Ovary (tissue), 9 donors: ENCODE data around the gene TRIM46. TPM values are rescaled to one million over a fixed set of nuclear protein-coding genes. Genes with fewer than 3 reads are reported as not detected.

ENCODE experiments used
- DNase-seq, 5 donors: peaks; one replicate each; pipeline ENCODE4 v3.0.0-alpha.2; 2019 to 2020
- H3K27ac ChIP-seq, 2 donors: fragments of 200-600 bp; one replicate each; pipeline versions ENCODE4 v1.5.1 to v1.8.0; 2019 to 2022
- H3K27me3 ChIP-seq: fragments of 200-600 bp; one replicate; pipeline ENCODE4 v1.8.0; 2022
- H3K36me3 ChIP-seq: fragments of 200-600 bp; sonication (generic); one replicate; pipeline ENCODE4 v1.5.1; 2019
- H3K4me1 ChIP-seq: one replicate; pipeline ENCODE4 v1.8.1; 2013; ENCODE audit warnings: mild to moderate bottlenecking, moderate library complexity; ENCODE audit not compliant: insufficient read depth
- H3K4me3 ChIP-seq: fragments of 200-600 bp; sonication (generic); one replicate; pipeline ENCODE4 v1.5.1; 2017
- H3K9me3 ChIP-seq, 2 donors: fragments of 200-600 bp in 1 of 2; sonication (generic) in 1 of 2; one replicate each; pipeline versions ENCODE4 v1.5.1 to v1.8.1; 2013 to 2019; ENCODE audit warnings: mild to moderate bottlenecking in 1 of 2, moderate library complexity in 1 of 2
- EP300 ChIP-seq: sonication (generic); formaldehyde crosslinking; IDR thresholded peaks from one replicate; pipeline ENCODE4 v1.6.1; 2017; ENCODE audit warnings: antibody characterized with exemption
- POLR2A ChIP-seq: fragments of 450-650 bp; IDR thresholded peaks from one replicate; pipeline ENCODE4 v1.6.1; 2017; ENCODE audit warnings: antibody characterized with exemption, mild to moderate bottlenecking, moderate library complexity
- WGBS, 3 donors: extraction: QIAGEN DNeasy Blood & Tissue Kit in 1 of 3; methylation state at CpG; one replicate each; pipeline versions ENCODE4 v1.1.5 to v1.1.7; 2013 to 2017; 5-methylcytosine and 5-hydroxymethylcytosine counted together
- intact Hi-C, 4 donors: fragments of 100-400 bp; cut with DNase I; formaldehyde crosslinking; loops; one replicate each; pipeline versions ENCODE4 v1.11.0 to v1.15.1; 2022 to 2023
- polyA plus RNA-seq, 2 donors: library from polyadenylated mRNA; stranded (reverse); fragments of 200-250 nt in 1 of 2; fragments of 350-450 nt in 1 of 2; fragmentation: Illumina TruSeq in 1 of 2; extraction: RNeasy Lipid Tissue Mini Kit (QIAGEN cat#74804) in 1 of 2; gene quantifications; one replicate each; pipeline ENCODE4 v1.2.3, GENCODE V29; 2013 to 2014
- total RNA-seq, 7 donors: library from RNA; depleted of rRNA in 2 of 7; stranded (reverse); fragments of >200 nt in 2 of 7; fragmentation: NEBNext Ultra II Directional in 3 of 7; extraction: Animal tissue kit (Norgen Biotek cat#: 25700) in 3 of 7; gene quantifications; one replicate each; pipeline versions ENCODE4 v1.1.0 to v1.2.4, GENCODE V29; 2016 to 2023
- TF ChIP-seq, protein P1 (sequence below), 3 donors: fragments of 450-650 bp in 2 of 3; fragments of 200-600 bp in 1 of 3; IDR thresholded peaks; one replicate each; pipeline versions ENCODE4 v1.5.1 to v1.8.0; 2016 to 2022; ENCODE audit warnings: antibody characterized with exemption in 3 of 3, mild to moderate bottlenecking in 1 of 3
- donor health status: DM: no; HTN: no; CAD: no; lungs with moderate emphysema.
- donor health status: DM: no; HTN: no; CAD: no.
- donor health status: Bipolar disorder and iron deficiency.
- donor health status: DM: yes; HTN: yes; CAD: no.
- donor health status: DM: no; HTN: no; CAD: no.
- donor health status: DM: yes; HTN: yes; CAD: no.

TRIM46 gene
- total and polyA plus RNA-seq, 9 donors: 0.12 to 0.87 (median 0.29) TPM; not detected in 1

DNA sequence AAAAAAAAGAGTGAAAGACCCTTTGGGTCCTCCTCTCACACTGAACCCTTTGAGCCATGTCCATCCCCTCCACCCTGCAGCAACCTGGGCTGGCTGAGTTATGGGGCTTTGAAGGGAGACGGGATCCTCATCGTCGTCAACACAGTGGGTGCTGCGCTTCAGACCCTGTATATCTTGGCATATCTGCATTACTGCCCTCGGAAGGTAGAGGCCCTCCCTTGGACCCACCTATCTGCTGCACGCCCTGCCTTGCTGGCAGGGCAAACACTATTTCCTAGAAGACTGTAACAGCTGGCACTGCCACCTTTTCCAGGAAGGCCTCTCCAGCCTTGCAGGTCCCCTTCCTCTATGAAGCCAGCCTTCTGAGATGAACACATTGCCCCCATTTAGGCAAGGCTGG lies 36.9 kb upstream of the TRIM46 start:
- H3K27ac ChIP-seq: no peak overlapping the region
- no peak for DNase-seq
- no peaks in the 10 kb centered on the region for H3K27me3 ChIP-seq
- peaks cover 6% of the 10 kb centered on the region for H3K4me1 ChIP-seq
- no peaks in the 10 kb centered on the region for H3K36me3 ChIP-seq
- H3K4me3 ChIP-seq: peak overlapping the region; percentile 72
- TF ChIP-seq EP300: no peak
- TF ChIP-seq, protein P1, sequence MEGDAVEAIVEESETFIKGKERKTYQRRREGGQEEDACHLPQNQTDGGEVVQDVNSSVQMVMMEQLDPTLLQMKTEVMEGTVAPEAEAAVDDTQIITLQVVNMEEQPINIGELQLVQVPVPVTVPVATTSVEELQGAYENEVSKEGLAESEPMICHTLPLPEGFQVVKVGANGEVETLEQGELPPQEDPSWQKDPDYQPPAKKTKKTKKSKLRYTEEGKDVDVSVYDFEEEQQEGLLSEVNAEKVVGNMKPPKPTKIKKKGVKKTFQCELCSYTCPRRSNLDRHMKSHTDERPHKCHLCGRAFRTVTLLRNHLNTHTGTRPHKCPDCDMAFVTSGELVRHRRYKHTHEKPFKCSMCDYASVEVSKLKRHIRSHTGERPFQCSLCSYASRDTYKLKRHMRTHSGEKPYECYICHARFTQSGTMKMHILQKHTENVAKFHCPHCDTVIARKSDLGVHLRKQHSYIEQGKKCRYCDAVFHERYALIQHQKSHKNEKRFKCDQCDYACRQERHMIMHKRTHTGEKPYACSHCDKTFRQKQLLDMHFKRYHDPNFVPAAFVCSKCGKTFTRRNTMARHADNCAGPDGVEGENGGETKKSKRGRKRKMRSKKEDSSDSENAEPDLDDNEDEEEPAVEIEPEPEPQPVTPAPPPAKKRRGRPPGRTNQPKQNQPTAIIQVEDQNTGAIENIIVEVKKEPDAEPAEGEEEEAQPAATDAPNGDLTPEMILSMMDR (IDR thresholded peaks at IDR 0.05): no peak
- TF ChIP-seq POLR2A: no peak
- no peaks in the 10 kb centered on the region for H3K9me3 ChIP-seq
- intact Hi-C loops: loop anchor here in 1 of 4 donors (5.0 kb wide), 1 partner anchor 36 kb away; the partner anchor contains the start of genes KRTCAP2 and TRIM46
- 31 to 35% (median 33%) methylated on average over 6 of the region's 6 CpGs for WGBS, 3 donors

DNA sequence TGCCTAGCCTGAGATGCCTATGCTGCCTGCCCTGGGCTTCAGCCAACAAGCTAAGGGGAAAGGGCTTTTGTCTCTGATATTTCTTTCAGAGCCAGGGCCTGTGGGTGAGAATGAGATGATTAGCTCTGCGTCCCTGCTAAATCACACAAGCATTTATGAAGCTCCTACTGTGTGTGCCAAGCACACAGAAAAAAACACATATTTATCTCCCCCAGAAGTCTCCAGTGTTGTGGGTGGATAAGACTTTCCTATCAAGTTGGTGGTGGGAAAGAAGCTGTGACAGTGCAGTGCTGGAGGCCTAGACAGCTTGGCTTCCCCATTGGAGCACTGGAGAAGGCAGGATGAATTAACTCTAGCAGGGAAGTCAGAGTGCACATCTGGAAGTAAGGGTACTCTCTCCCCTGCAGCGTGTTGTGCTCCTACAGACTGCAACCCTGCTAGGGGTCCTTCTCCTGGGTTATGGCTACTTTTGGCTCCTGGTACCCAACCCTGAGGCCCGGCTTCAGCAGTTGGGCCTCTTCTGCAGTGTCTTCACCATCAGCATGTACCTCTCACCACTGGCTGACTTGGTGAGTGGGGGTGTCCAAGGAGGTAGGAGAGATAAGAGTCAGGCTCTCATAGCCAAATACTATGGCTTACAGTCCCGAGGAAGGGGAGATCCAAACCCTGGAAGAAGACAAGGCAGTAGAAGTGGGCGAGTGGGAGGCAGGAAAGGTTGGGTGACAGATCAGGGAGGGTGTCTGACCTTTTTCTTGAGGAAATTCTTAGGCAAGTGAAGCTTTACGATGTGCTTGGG lies 36.3 kb upstream of the TRIM46 start:
- intact Hi-C loops: loop anchor here in 1 of 4 donors (5.0 kb wide), 1 partner anchor 35 kb away; the partner anchor contains the start of genes KRTCAP2 and TRIM46
- Histone ChIP-seq H3K27ac (no peak overlapping the region), H3K9me3 (no peaks in the 10 kb centered on the region), H3K27me3 (no peaks in the 10 kb centered on the region), H3K4me1 (peaks cover 6% of the 10 kb centered on the region), H3K4me3 (no peak overlapping the region), H3K36me3 (no peaks in the 10 kb centered on the region)
- TF ChIP-seq, protein P1 (IDR thresholded peaks at IDR 0.05): no peak
- no peak for TF ChIP-seq POLR2A
- no peak for TF ChIP-seq EP300
- 74 to 82% (median 77%) methylated on average over 6 of the region's 6 CpGs for WGBS, 3 donors
- DNase-seq: no peak

DNA sequence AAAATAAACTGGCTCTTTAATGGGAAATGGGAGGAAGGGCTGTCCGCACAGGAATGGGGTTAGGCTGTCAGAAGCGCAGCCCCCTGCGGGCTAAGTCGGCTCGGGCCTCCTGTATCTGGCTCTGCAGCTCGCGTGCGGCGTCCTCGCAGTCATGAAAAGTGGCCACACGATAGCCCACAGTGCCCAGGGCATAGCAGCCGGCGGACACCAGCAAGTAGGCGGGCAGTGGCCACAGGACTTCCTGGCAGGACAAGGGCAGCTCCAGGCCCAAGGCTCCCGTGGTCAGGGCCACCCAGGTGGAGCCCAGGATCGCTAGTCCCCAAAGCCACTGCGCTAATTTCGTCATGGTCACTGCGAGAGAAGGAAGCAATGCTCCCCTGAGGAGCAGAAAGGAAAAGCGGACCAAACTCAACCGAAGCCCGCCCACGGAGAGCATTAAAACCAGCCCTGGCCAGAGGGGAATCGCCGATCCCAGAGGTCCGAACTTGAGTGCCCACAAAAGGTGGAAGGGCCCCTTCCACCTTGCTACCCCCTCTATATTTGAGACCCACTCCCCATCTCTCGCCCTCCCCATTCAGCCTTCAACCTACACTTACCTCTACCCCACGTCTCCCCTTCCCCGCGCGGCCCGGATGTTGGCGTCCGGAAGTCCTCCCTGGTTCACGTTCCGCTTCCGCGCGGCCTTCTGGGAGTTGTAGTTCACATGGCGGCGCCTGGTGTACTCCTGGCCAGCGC lies 33.6 kb upstream of the TRIM46 start, which contains the start of gene DPM3:
Gene DPM3 (minus strand): TSS at position 637 of the 735 bp plus-strand sequence. CDS start 291 bp downstream, at position 346.
- H3K27ac ChIP-seq: peak within 1 kb of the TSS; percentile 59 to 76
- H3K4me3 ChIP-seq: peak within 1 kb of the TSS; percentile 81
- peaks cover 6% of the 10 kb centered on the region for H3K4me1 ChIP-seq
- peak; percentile 67 for TF ChIP-seq POLR2A
- TF ChIP-seq, protein P1 (IDR thresholded peaks at IDR 0.05): no peak
- 0 to 1% (median 0%) methylated on average over 42 of the region's 42 CpGs for WGBS, 3 donors
- H3K27me3 ChIP-seq: no peaks in the 10 kb centered on the region
- H3K9me3 ChIP-seq: no peaks in the 10 kb centered on the region
- peak; percentile 82 to 91 (median 88) for DNase-seq
- intact Hi-C loops: loop anchor here in 1 of 4 donors (5.0 kb wide), 1 partner anchor 32 kb away; the partner anchor contains the start of genes KRTCAP2 and TRIM46
- no peaks in the 10 kb centered on the region for H3K36me3 ChIP-seq

DNA sequence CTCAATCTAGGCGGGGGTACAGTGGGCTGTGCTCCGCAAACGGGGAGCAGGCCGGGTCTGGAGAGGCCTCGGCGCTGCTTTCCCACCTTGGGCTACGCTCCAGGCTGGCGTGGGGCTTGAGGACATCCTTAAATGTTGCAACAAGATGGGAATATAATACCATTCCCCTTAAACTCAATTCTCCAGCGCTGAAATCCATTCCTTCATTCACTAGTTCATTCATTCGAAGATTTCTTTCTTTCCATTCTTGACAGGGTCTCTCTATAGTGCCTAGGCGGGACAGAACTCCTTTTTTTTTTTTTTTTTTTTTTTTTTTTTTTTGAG lies 33.1 kb upstream of the TRIM46 start:
- TF ChIP-seq EP300 (no peak), POLR2A (no peak)
- TF ChIP-seq, protein P1 (IDR thresholded peaks at IDR 0.05): no peak
- WGBS, 3 donors: 5 to 8% (median 7%) methylated on average over 11 of the region's 11 CpGs
- Histone ChIP-seq H3K4me3 (peak overlapping the region; percentile 81), H3K9me3 (no peaks in the 10 kb centered on the region), H3K27ac (no peak overlapping the region), H3K36me3 (no peaks in the 10 kb centered on the region), H3K27me3 (no peaks in the 10 kb centered on the region), H3K4me1 (peaks cover 6% of the 10 kb centered on the region)
- intact Hi-C loops: no loop called here
- DNase-seq: no peak
